Peyer's patch (tissue), 4 donors: ENCODE measurements around the gene ARHGEF7.

Source experiments
- CTCF ChIP-seq, 6 experiments: fragments of 450-650 bp in 4 of 6; fragments of 200-600 bp in 2 of 6; sonication (generic) in 1 of 6; IDR thresholded peaks; one replicate each; pipeline ENCODE4 v1.5.1; 2017 to 2019; ENCODE audit warnings: antibody characterized with exemption in 6 of 6, mild to moderate bottlenecking in 3 of 6, moderate library complexity in 1 of 6
- POLR2A ChIP-seq, 2 donors: fragments of 450-650 bp; IDR thresholded peaks; one replicate each; pipeline ENCODE4 v1.5.1; 2017; ENCODE audit warnings: antibody characterized with exemption in 2 of 2, mild to moderate bottlenecking in 2 of 2, moderate library complexity in 2 of 2

- TF ChIP-seq CTCF (IDR thresholded peaks at IDR 0.05) (no peak), POLR2A (IDR thresholded peaks at IDR 0.05) (no peak)
Measured at GRCh38 chr13:111116856-111117255, 1.7 kb downstream of the ARHGEF7 start.
